ENCODE data around the gene LEKR1. TPM values are rescaled to one million over a fixed set of nuclear protein-coding genes. Genes with fewer than 3 reads are reported as not detected.

LEKR1 gene
- total and polyA plus RNA-seq, 2 of the 13 experiments (the other 11 are each of a cell fraction or from before 2014, with no cell fraction given): 0.49 to 1.5 TPM

DNA sequence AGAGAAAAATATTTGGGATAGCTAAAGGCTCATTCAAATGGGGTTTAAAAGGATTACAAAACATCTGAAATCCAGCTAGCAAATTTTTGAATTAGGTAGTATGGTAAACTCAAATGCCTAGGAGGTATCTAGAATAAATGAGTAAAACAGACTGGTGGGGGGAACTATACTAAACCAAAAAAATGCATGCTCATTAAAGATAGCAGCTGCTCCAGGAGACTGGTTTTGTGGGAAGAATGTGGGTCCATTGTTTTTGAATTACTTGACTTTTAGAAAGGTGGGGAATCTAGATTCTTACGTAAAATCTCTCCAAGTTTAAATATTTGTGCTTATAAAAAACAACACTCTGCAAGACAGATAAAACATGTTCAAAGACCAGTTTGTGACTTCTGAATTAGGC lies 73.8 kb downstream of the LEKR1 start:
- WGBS (ENCODE audit: low lambda C conversion rate): 0% methylated on average over 1 of the region's 1 CpG

More for the DNA sequence above, 73.8 kb downstream of the LEKR1 start:
- Histone ChIP-seq H3K4me2 (ENCODE audit: low read depth, low read length) (no peak overlapping the region), H3K4me1 (ENCODE audit: insufficient read depth, low read length) (peaks cover 9% of the 10 kb centered on the region), H3K27ac (ENCODE audit: extremely low read length, insufficient read depth, low read length) (no peak overlapping the region), H3K9me3 (ENCODE audit: low read length) (no peaks in the 10 kb centered on the region), H3K4me3 (replicated peaks in 1 of 3; ENCODE audit: insufficient read depth in 1 of 3, low read depth in 2 of 3, low read length in 3 of 3) (no peak overlapping the region), H3K27me3 (ENCODE audit: control insufficient read depth in 1 of 2, insufficient read depth in 2 of 2, low read length in 2 of 2) (no peaks in the 10 kb centered on the region), H3K36me3 (replicated peaks in 1 of 2; ENCODE audit: control insufficient read depth in 1 of 2, insufficient read depth in 2 of 2, low read length in 2 of 2) (no peaks in the 10 kb centered on the region), H3K79me2 (ENCODE audit: insufficient read depth, low read length) (no peaks in the 10 kb centered on the region), H4K20me1 (ENCODE audit: insufficient read depth, low read length) (no peaks in the 10 kb centered on the region), H2AFZ (ENCODE audit: low read length) (no peak overlapping the region), H3K9ac (ENCODE audit: insufficient read depth, low read depth, low read length) (no peak overlapping the region)
- POLR2A ChIA-PET: no interaction called here
- intact Hi-C loops (cut with micrococcal nuclease; ENCODE audit: unreplicated experiment): loop anchor here (10.0 kb wide), 1 partner anchor 235 kb away; no protein-coding TSS in a partner anchor
- CTCF ChIA-PET (ENCODE audit: low intra/inter-chr PET ratio, low total read pairs): no interaction called here
- peak; percentile 55 for FAIRE-seq
- peak; percentile 11 for DNase-seq (ENCODE audit: low spot score)
- TF ChIP-seq EP300 (IDR thresholded peaks at IDR 0.05; ENCODE audit: low read depth in 2 of 2, low read length in 2 of 2): peak in 1 of 2 experiments; percentile 19; a peak in 1 of 4 replicates
- TF ChIP-seq EP300 (CRISPR knock-in tag; IDR thresholded peaks at IDR 0.05; ENCODE audit: borderline replicate concordance): no peak
- TF ChIP-seq, protein P1, sequence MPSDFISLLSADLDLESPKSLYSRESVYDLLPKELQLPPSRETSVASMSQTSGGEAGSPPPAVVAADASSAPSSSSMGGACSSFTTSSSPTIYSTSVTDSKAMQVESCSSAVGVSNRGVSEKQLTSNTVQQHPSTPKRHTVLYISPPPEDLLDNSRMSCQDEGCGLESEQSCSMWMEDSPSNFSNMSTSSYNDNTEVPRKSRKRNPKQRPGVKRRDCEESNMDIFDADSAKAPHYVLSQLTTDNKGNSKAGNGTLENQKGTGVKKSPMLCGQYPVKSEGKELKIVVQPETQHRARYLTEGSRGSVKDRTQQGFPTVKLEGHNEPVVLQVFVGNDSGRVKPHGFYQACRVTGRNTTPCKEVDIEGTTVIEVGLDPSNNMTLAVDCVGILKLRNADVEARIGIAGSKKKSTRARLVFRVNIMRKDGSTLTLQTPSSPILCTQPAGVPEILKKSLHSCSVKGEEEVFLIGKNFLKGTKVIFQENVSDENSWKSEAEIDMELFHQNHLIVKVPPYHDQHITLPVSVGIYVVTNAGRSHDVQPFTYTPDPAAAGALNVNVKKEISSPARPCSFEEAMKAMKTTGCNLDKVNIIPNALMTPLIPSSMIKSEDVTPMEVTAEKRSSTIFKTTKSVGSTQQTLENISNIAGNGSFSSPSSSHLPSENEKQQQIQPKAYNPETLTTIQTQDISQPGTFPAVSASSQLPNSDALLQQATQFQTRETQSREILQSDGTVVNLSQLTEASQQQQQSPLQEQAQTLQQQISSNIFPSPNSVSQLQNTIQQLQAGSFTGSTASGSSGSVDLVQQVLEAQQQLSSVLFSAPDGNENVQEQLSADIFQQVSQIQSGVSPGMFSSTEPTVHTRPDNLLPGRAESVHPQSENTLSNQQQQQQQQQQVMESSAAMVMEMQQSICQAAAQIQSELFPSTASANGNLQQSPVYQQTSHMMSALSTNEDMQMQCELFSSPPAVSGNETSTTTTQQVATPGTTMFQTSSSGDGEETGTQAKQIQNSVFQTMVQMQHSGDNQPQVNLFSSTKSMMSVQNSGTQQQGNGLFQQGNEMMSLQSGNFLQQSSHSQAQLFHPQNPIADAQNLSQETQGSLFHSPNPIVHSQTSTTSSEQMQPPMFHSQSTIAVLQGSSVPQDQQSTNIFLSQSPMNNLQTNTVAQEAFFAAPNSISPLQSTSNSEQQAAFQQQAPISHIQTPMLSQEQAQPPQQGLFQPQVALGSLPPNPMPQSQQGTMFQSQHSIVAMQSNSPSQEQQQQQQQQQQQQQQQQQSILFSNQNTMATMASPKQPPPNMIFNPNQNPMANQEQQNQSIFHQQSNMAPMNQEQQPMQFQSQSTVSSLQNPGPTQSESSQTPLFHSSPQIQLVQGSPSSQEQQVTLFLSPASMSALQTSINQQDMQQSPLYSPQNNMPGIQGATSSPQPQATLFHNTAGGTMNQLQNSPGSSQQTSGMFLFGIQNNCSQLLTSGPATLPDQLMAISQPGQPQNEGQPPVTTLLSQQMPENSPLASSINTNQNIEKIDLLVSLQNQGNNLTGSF (CRISPR knock-in tag; IDR thresholded peaks at IDR 0.05): no peak
- TF ChIP-seq ZNF337 (CRISPR knock-in tag; IDR thresholded peaks at IDR 0.05; ENCODE audit: borderline replicate concordance, low read depth): no peak
- no TSS peak for BruUV-seq (replicated peaks)
- in situ Hi-C loops (cut with HindIII; ENCODE audit: extremely low pct_ligation_motif_present, low pct_unique_long_range_greater_than_20kb): no loop called here
- ATAC-seq: no peak; the same call in 2 of the 3 replicates
